ENCODE results near the gene GALE. TPM values are rescaled to one million over a fixed set of nuclear protein-coding genes. Genes with fewer than 3 reads are reported as not detected.
A peak's percentile ranks its signal among the peaks of the same experiment; 100 is the strongest.

Gene GALE
- total and polyA plus RNA-seq, 2 of the 13 experiments (the other 11 are each of a cell fraction or from before 2014, with no cell fraction given): 85.2 to 88.4 TPM

DNA sequence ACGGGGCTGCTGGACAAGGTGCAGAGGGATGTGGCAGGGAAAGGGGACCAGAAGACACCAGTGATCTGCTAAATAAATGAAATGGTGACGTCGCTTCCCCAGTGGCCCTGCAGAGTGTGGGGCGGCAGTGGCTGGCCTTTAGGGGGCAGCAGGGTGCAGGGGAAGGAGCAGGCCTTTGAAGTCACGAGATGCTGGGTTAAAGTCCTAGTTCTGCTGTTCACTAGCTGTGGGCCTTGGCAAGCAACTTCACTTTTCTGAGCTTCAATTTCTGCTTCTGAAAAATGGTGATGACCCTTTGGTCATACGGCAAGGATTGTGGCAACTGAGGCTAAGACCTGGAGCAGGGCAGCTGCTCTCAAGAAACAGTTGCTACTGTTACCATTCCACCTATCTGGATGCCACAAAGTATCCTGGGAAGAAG, 9.2 kb upstream of the GALE start (continued):
- TF ChIP-seq, protein P1, sequence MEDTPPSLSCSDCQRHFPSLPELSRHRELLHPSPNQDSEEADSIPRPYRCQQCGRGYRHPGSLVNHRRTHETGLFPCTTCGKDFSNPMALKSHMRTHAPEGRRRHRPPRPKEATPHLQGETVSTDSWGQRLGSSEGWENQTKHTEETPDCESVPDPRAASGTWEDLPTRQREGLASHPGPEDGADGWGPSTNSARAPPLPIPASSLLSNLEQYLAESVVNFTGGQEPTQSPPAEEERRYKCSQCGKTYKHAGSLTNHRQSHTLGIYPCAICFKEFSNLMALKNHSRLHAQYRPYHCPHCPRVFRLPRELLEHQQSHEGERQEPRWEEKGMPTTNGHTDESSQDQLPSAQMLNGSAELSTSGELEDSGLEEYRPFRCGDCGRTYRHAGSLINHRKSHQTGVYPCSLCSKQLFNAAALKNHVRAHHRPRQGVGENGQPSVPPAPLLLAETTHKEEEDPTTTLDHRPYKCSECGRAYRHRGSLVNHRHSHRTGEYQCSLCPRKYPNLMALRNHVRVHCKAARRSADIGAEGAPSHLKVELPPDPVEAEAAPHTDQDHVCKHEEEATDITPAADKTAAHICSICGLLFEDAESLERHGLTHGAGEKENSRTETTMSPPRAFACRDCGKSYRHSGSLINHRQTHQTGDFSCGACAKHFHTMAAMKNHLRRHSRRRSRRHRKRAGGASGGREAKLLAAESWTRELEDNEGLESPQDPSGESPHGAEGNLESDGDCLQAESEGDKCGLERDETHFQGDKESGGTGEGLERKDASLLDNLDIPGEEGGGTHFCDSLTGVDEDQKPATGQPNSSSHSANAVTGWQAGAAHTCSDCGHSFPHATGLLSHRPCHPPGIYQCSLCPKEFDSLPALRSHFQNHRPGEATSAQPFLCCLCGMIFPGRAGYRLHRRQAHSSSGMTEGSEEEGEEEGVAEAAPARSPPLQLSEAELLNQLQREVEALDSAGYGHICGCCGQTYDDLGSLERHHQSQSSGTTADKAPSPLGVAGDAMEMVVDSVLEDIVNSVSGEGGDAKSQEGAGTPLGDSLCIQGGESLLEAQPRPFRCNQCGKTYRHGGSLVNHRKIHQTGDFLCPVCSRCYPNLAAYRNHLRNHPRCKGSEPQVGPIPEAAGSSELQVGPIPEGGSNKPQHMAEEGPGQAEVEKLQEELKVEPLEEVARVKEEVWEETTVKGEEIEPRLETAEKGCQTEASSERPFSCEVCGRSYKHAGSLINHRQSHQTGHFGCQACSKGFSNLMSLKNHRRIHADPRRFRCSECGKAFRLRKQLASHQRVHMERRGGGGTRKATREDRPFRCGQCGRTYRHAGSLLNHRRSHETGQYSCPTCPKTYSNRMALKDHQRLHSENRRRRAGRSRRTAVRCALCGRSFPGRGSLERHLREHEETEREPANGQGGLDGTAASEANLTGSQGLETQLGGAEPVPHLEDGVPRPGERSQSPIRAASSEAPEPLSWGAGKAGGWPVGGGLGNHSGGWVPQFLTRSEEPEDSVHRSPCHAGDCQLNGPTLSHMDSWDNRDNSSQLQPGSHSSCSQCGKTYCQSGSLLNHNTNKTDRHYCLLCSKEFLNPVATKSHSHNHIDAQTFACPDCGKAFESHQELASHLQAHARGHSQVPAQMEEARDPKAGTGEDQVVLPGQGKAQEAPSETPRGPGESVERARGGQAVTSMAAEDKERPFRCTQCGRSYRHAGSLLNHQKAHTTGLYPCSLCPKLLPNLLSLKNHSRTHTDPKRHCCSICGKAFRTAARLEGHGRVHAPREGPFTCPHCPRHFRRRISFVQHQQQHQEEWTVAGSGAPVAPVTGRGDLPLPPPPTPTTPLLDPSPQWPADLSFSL (CRISPR knock-in tag; IDR thresholded peaks at IDR 0.05): no peak
- TF ChIP-seq, protein P2, sequence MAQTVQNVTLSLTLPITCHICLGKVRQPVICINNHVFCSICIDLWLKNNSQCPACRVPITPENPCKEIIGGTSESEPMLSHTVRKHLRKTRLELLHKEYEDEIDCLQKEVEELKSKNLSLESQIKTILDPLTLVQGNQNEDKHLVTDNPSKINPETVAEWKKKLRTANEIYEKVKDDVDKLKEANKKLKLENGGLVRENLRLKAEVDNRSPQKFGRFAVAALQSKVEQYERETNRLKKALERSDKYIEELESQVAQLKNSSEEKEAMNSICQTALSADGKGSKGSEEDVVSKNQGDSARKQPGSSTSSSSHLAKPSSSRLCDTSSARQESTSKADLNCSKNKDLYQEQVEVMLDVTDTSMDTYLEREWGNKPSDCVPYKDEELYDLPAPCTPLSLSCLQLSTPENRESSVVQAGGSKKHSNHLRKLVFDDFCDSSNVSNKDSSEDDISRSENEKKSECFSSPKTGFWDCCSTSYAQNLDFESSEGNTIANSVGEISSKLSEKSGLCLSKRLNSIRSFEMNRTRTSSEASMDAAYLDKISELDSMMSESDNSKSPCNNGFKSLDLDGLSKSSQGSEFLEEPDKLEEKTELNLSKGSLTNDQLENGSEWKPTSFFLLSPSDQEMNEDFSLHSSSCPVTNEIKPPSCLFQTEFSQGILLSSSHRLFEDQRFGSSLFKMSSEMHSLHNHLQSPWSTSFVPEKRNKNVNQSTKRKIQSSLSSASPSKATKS (CRISPR knock-in tag; IDR thresholded peaks at IDR 0.05): no peak
- peak; percentile 43 for TF ChIP-seq GABPB1 (CRISPR knock-in tag; IDR thresholded peaks at IDR 0.05)
- no peak for TF ChIP-seq ZNF83 (CRISPR knock-in tag; IDR thresholded peaks at IDR 0.05; ENCODE audit: borderline replicate concordance)
- TF ChIP-seq, protein P3, sequence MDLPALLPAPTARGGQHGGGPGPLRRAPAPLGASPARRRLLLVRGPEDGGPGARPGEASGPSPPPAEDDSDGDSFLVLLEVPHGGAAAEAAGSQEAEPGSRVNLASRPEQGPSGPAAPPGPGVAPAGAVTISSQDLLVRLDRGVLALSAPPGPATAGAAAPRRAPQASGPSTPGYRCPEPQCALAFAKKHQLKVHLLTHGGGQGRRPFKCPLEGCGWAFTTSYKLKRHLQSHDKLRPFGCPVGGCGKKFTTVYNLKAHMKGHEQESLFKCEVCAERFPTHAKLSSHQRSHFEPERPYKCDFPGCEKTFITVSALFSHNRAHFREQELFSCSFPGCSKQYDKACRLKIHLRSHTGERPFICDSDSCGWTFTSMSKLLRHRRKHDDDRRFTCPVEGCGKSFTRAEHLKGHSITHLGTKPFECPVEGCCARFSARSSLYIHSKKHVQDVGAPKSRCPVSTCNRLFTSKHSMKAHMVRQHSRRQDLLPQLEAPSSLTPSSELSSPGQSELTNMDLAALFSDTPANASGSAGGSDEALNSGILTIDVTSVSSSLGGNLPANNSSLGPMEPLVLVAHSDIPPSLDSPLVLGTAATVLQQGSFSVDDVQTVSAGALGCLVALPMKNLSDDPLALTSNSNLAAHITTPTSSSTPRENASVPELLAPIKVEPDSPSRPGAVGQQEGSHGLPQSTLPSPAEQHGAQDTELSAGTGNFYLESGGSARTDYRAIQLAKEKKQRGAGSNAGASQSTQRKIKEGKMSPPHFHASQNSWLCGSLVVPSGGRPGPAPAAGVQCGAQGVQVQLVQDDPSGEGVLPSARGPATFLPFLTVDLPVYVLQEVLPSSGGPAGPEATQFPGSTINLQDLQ (CRISPR knock-in tag; IDR thresholded peaks at IDR 0.05): no peak; the same call in 1 of the 2 replicates
- no peak for TF ChIP-seq KAT2B (IDR thresholded peaks at IDR 0.05; ENCODE audit: borderline replicate concordance, low read depth, low read length)
- no peak for TF ChIP-seq NFIC (IDR thresholded peaks at IDR 0.05; ENCODE audit: low read length)
- no peak for TF ChIP-seq GTF2F1 (IDR thresholded peaks at IDR 0.05; ENCODE audit: low read length)
- TF ChIP-seq ZNF570 (CRISPR knock-in tag; IDR thresholded peaks at IDR 0.05; ENCODE audit: borderline replicate concordance): no peak
- TF ChIP-seq, protein P4, sequence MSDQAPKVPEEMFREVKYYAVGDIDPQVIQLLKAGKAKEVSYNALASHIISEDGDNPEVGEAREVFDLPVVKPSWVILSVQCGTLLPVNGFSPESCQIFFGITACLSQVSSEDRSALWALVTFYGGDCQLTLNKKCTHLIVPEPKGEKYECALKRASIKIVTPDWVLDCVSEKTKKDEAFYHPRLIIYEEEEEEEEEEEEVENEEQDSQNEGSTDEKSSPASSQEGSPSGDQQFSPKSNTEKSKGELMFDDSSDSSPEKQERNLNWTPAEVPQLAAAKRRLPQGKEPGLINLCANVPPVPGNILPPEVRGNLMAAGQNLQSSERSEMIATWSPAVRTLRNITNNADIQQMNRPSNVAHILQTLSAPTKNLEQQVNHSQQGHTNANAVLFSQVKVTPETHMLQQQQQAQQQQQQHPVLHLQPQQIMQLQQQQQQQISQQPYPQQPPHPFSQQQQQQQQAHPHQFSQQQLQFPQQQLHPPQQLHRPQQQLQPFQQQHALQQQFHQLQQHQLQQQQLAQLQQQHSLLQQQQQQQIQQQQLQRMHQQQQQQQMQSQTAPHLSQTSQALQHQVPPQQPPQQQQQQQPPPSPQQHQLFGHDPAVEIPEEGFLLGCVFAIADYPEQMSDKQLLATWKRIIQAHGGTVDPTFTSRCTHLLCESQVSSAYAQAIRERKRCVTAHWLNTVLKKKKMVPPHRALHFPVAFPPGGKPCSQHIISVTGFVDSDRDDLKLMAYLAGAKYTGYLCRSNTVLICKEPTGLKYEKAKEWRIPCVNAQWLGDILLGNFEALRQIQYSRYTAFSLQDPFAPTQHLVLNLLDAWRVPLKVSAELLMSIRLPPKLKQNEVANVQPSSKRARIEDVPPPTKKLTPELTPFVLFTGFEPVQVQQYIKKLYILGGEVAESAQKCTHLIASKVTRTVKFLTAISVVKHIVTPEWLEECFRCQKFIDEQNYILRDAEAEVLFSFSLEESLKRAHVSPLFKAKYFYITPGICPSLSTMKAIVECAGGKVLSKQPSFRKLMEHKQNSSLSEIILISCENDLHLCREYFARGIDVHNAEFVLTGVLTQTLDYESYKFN (CRISPR knock-in tag; conservative IDR thresholded peaks at IDR 0.05): no peak
- no peak for TF ChIP-seq KLF15 (CRISPR knock-in tag; IDR thresholded peaks at IDR 0.05; ENCODE audit: borderline replicate concordance)
- no peak for TF ChIP-seq NCOA2 (CRISPR knock-in tag; IDR thresholded peaks at IDR 0.05)
- TF ChIP-seq, protein P5, sequence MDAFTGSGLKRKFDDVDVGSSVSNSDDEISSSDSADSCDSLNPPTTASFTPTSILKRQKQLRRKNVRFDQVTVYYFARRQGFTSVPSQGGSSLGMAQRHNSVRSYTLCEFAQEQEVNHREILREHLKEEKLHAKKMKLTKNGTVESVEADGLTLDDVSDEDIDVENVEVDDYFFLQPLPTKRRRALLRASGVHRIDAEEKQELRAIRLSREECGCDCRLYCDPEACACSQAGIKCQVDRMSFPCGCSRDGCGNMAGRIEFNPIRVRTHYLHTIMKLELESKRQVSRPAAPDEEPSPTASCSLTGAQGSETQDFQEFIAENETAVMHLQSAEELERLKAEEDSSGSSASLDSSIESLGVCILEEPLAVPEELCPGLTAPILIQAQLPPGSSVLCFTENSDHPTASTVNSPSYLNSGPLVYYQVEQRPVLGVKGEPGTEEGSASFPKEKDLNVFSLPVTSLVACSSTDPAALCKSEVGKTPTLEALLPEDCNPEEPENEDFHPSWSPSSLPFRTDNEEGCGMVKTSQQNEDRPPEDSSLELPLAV (CRISPR knock-in tag; conservative IDR thresholded peaks at IDR 0.05; ENCODE audit: low read depth): no peak
